HG03520 (cell line): Measurements from ENCODE around the gene EVA1C.
"Not testable (repeated sequence)": the region's sequence is repeated elsewhere in the genome, so short reads cannot be mapped to it uniquely, and the experiment has no call there.

Experiments
- ATAC-seq: cut with Tn5 transposase; IDR thresholded peaks from one replicate; pipeline ENCODE4 v1.9.1; 2021; ENCODE audit warnings: mild to moderate bottlenecking, moderate library complexity; ENCODE audit not compliant: unreplicated experiment

The EVA1C gene

GRCh38 chr21:32424191-32424535 is 11.7 kb downstream of the EVA1C start:
- ATAC-seq: no peak

- no peak for ATAC-seq
Observed at GRCh38 chr21:32424674-32425073, 12.2 kb downstream of the EVA1C start.

GRCh38 chr21:32425628-32426027 is 13.1 kb downstream of the EVA1C start:
- no peak for ATAC-seq

DNA sequence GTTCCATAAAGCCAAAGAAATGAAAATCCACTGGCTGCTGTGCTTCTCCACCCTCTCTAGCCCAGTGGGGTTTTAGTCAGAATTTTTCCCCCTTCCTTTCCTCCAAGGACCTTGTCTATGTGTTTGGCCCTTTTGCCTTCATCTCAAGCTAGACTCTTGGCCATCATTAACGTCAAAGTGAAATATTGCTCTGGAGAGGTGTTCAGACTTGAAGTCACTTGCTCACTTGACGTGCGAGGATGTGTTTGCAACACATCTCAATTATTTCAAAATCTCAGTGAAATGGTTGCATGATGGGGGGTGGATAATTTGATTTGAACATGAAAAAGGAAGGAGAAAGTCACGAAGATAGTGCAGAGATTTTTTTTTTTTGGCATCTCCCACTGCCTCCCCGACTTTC is 13.6 kb downstream of the EVA1C start:
- no peak for ATAC-seq

DNA sequence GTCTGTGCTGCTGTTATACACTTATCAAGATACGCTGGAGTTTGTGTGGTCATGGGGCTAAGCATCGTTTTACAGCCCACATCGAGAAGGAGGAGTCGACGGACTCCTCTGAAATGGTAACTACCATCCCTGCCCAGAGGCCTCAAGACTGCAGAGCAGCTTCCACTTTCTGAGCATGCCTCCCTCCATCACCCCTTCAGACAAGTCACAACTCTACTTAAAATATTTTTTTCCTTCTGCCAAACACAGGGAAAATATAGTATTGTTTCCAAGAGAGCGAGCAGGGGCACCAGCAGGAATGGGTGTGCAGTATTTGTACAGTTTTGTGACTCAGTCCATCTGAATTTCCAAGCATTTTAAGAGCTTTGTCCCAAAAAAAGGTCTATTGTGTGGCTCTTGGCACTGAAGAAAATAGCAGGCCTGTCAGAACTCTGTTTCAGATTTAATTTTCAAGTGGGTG is 14.1 kb downstream of the EVA1C start:
- no peak for ATAC-seq

- ATAC-seq: no peak
Observed at GRCh38 chr21:32427958-32428623, 15.6 kb downstream of the EVA1C start.

DNA sequence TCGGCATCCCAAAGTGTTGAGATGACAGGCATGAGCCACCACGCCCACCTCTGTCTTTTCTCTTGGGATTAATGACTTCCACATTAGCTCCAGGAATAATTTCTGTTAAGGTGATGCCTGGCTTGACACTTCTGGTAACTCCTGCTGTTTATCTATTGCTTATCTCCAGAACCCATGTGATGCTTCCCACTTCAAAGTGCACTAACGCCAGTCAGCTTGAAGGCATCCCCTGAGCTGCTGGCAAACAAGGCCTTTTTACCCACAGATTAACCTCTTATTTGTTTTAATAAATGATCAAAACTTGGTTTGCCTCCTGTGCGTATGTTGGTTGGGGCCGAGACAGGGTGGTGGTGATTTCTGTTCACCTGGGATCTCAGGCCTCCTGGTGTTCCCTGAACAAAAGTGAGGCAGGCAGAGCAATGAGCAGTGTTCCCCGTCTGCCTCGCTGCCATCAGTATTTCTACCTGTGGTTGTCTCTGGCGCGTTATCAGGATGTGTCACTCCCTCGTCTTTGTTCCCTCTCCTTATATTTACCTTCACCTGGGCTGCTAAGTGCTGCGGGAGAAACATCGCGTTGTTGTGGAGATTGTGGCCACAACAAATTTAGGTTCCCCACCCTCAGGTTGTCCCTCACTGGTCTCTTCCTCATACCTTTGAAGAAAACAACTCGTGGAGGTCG is 20.6 kb downstream of the EVA1C start:
- not testable (repeated sequence) for ATAC-seq

DNA sequence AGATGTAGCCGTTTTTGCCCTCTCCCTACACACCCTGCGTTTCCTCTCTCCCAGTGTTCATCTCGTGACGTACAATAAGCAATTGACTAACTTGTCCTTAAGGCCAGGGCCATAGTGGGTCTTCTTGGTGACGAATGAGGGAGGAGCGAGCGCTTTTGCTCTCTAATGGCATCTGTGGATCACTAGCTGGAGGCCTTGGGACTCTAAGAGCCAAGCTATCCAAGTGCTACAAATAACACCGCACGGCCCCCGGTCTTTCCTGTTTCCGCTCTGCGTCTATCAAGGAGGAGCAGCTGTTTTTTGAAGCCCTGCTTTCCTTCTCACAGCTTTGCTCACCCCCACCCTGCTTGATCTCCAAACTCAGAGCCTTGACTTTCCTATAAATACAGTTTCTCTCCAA is 25.2 kb downstream of the EVA1C start:
- no peak for ATAC-seq

- no peak for ATAC-seq
Observed at GRCh38 chr21:32442566-32443318, 30.2 kb downstream of the EVA1C start.

DNA sequence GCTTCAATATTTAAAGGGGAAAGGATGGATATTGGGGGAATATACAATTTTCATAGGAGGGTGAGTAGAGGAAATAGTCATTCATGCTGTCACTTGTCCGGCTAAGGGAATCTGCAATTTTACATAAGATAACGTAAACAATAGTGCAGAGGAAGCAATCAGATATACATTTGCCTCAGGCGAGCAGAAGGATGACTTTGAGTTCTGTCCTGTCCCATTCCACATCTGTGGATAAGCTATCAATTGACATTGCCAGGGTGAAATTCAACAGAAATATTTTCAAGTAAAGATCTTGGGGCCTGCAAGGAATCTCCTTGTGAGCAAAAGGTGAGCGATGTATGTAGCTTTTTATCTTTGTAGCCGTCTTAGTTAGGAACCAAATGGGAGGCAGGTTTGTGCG is 32.6 kb downstream of the EVA1C start:
- ATAC-seq: no peak

GRCh38 chr21:32446440-32446839 is 33.9 kb downstream of the EVA1C start:
- ATAC-seq: not testable (repeated sequence)

GRCh38 chr21:32447224-32447623 is 34.7 kb downstream of the EVA1C start:
- ATAC-seq: no peak

GRCh38 chr21:32448803-32449594 is 36.5 kb downstream of the EVA1C start:
- no peak for ATAC-seq

GRCh38 chr21:32450881-32451701 is 38.6 kb downstream of the EVA1C start:
- ATAC-seq: not testable (repeated sequence)

- not testable (repeated sequence) for ATAC-seq
Observed at GRCh38 chr21:32452191-32452590, 39.7 kb downstream of the EVA1C start.

- no peak for ATAC-seq
Observed at GRCh38 chr21:32452641-32453040, 40.1 kb downstream of the EVA1C start.

GRCh38 chr21:32455548-32455947 is 43.0 kb downstream of the EVA1C start:
- ATAC-seq: no peak

DNA sequence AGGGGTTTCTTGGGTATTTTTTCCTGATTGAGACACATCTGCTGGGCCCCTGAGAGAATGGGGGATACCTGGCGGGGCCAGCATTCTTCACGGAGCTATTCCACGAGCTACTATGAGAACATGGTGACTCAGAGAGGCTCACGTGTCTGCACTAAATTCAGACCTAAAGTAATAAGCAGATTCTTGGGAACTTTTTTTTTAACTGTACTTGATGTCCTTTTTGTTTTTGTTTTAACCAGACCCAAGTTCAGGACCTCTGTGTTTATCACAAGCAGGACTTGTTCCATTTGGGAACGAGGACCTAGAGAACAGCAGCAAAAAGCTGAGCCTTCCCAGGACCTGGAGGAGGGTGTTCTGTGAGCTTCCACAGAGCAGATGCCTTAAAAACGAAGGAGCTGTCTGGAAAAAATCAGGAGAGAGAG is 44.0 kb downstream of the EVA1C start:
- ATAC-seq: no peak

DNA sequence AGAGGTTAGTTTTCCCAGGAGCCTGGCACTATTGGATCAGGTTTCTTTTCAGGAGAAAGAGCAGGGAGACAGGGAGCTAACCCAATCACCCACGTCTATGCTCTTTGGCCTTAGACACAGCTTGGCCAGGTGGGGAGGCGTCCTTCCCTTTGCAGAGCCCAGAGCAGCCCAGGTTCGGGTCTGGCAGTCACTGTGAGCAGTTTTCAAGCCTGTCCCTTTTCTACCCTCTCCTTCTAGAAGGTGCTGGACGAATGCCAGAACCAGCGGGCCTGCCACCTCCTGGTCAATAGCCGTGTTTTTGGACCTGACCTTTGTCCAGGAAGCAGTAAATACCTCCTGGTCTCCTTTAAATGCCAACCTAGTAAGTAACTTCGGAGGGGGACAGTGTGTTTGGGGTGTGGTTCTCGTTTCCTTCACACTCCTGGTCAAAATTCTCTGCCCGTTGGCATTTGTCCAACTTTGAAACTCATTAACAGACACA is 44.9 kb downstream of the EVA1C start:
- no peak for ATAC-seq

DNA sequence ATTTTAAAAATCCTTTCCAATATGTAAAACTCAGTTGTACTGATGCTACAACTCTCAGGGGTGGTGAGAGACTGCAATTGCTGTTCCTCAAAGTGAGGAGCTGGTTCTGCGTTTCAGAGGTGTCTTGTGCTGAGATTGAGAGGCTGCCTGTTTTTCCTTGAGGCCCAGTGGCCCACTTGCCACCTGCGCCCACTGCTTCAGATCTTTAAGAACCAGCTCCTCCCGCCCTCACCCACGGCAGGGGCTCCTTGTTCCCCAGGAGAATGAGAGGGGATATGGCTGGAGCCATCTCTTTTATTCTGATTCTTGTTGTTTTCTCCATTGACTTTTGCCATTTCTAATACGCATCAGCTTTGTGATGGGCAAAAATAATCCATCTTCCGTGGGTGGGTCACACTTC is 45.5 kb downstream of the EVA1C start:
- no peak for ATAC-seq
